Breast epithelium (tissue), 3 donors: ENCODE data around the gene PLAU.

Experiments
- CTCF ChIP-seq, 3 donors: fragments of 450-650 bp; IDR thresholded peaks; one replicate each; pipeline ENCODE4 v1.5.1; 2016 to 2017; ENCODE audit warnings: antibody characterized with exemption in 3 of 3, mild to moderate bottlenecking in 3 of 3, moderate library complexity in 3 of 3
- POLR2AphosphoS5 ChIP-seq, 3 donors: sonication (generic); formaldehyde crosslinking; IDR thresholded peaks; one replicate each; pipeline ENCODE4 v1.6.1; 2017; ENCODE audit warnings: antibody characterized with exemption in 3 of 3

DNA sequence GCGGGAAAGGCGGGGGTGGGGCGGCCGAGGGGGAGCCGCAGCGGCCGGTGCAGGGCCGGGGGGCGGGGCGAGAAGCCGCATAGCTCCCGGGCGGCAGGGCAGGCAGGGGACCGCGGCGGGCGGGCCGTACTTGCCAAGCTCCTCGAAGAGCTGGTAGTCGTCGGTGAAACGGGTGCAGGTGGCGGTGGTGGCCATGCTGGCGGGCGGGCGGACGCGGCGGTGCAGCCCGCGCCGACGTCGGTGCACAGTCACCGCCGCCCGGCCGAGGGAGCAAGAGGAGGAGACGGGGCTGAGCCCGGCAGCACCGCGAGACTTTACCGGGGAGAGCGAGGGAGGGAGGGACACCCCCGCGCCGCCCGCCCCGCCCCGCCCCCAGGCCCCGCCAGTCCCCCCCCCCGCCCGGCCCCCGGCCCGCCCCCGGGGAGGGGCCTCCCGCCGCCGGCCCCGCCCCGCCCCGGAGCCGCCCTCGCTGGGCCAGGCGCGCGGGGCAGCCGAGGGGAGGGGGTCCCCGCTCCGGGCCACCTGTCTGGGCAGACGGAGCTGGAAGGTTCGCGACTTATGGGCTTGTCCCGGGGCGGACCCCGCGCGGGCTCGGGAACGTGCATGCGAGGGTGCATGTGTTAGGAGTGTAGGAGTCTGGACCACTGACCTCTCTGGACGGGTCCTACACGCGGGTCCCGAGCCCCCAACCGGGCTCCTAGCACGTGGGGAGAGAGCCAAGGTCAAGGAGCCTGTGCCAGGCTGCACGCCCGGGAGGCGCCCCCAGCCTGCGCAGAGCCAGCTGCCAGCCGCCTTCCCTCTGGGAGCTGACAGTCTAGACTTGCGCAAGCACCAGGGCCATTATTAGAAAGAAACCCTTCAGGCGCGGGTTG, 36.4 kb upstream of the PLAU start, which contains the start of gene CAMK2G:
- TF ChIP-seq CTCF (IDR thresholded peaks at IDR 0.05) (no peak), POLR2AphosphoS5 (IDR thresholded peaks at IDR 0.05) (no peak)
